HG02870 (cell line): Measurements from ENCODE around the gene CRIP2.

ENCODE experiments used
- ATAC-seq: cut with Tn5 transposase; IDR thresholded peaks from one replicate; pipeline ENCODE4 v1.9.1; 2021; ENCODE audit warnings: mild to moderate bottlenecking, moderate library complexity; ENCODE audit not compliant: unreplicated experiment

CRIP2 gene

DNA sequence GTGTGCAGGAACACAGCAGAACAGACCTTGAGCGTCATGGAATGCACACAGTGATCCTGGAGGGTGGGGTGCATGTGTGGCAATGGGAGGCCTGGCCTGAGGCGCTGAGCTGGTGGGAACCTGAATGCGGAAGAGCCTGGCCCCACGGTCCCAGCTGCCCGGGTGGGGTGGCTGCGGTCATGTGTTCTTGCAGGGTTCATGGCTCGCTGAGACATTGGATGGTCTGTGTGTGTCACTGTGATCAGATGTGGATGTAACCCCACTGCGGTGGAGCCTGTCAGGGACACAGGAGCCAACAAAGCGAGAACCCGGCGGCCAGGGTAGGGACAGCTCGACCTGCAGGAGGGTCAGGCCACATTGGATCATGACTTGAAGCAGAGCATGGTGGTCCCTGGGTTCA is 31.8 kb upstream of the CRIP2 start:
- no peak for ATAC-seq

DNA sequence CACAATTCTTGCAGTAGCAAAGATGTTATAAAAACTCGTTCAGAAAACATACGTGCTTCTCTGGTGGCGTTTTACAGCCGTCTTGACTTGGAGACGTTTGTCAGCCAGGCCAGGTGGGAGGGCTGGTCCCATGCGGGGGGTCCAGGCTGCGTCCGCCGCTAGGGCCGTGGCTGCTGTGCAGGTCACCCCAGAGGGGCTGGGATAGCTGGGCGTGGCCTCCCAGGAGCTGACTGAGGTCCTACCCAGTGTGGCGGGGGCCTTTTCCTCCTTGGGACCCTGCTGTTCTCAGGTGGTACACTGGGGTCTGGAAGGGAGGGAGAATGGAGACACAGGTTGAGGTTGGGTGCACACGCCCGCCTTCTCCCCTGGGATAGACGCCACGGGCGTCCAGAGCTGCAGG is 29.8 kb upstream of the CRIP2 start:
- ATAC-seq = no peak

DNA sequence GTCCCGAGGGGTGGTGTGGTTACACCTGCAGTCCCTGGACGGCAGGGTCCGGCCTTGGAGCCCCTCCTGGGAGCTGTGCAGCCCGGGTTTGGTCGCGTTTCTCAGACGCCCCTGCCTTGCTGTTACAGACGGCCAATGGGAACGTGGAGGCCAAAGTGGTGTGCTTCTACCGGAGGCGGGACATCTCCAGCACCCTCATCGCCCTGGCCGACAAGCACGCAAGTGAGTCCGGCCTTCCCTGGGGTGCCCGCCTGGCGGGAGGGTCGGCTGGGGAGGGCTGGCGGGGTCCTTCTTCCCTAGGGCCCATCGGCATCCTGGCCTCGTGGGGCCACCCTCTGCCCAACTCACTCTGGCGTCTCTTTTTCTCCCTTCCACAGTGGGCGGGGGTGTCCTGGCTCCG is 29.3 kb upstream of the CRIP2 start:
- no peak for ATAC-seq

DNA sequence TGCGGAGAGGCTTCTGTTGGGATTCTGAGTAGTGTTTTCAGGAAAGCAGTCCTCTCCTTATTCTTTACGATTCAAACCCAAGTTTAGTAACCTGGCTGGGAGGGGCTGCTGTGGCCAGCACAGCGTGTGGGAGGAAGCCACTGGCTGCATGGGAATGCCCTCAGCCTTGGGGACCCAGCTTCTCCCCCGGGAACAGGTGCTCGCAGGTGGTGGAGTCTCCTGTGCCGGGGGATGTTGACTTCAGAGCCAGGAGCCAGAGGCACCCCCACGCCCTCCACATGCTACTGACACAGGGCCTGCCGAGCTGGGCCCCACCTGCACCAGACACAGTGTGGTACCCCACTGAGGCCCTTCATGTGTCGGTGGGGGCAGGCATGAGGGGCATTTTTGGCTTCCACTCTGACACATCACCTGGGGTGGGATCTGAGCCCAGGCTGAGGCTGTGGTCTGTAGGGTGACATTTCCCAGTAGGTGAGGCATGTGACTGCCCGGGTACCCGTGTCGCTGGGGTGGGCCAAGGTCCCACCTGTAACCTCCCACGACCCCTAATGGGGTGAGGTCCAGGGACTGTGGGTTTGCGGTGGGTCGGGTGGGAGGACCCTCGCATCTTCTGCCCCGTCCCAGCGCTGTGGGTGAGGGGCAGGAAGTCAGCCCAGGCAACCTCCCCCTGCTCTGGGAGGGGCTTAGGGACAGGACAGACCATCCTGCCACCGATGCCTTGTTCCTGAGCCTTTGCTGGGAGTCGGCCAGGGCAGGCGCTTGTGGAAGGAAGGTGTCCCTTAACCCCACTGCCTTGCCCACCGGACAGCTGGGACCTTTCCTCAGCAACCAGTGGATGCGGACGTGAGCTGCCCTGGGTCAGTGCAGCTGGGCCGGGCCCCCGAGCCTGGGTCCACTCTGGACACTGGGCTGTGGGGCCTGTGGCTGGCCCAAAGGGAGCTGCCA is 28.4 kb upstream of the CRIP2 start:
- no peak for ATAC-seq

DNA sequence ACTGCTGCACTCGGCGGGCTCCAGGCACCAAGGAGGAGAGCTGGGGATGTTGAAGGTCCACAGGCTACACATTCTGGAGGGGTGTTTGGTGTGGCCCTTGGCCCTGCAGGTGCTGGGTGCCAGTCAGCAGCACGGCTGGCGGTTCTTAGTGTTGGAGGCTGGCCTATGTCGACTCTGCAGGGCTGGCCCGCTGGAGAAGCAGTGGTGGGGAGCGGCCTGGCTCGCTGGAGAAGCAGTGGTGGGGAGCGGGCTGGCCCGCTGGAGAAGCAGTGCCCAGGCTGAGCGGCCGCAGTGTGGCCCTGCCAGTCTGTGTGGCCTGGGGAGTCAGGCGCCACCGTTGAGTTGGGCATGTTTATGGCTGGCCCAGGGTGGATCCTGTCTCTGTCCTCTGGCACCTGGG is 27.6 kb upstream of the CRIP2 start:
- no peak for ATAC-seq

DNA sequence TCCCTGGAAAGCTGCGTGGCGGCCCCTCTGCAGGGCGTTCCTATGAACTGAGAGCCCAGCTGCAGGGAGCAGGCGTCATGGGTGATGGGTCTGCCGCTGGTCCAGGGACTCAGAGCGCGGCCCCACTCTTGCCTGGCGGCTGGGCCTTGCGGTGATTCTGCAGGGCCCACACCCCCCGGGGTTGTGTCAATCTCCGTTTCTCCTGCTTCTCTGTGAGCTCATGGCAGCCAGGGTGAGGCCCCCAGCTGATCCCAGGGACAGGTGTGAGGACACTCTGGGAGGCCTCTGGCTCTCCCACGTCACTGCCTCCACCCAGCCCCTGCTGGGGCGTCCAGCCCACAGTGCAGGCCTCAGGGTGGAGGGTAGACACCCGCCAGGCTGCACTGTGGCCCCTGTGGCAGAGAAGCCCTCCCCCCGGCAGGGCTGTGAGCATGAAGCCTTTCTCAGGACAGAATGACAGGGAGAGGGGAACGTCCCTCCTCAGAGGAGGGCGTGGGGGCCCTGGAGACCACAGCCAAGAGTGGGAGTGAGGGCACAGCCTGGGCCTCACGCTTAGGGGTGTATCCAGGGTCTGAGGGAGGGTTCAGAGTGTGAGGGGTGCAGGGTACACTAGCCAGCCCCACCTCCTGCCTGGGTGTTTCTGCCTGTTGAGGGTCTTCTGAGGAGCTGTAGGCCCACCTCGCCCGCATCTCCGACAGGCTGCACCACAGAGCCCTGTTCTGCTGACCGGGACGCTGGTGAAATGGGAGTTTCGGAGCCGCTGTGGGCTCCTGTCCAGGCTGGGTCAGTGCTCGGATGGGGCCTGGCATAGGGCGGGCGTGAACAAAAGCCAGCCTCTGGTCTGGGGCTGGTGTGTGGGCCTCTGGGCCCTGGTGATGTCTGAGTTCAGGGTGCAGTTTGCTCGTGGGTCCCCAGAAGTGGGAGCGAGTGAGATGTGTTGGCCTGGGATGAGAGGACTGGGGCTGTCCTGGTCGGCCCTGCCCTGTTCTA is 26.7 kb upstream of the CRIP2 start:
- ATAC-seq = no peak

DNA sequence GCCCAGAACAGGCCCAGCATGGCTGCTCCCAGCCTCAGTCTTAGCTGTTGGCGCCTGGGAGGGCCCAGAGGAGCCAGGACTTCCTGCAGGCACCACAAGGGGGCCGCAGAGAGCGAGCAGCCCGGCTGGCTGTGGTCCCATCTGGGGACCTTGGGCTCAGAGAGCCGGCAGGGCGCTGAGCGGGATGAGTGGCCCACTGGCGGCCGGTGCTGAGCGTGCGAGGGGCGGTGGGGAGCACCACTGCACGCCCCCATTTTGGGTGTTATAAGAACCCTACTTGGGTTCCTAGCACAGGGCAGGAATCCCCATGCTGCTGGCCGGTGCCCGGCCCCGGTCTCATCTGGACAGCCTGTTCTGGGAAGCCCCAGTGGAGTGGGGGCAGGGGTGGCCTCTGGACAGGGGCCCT is 25.9 kb upstream of the CRIP2 start:
- no peak for ATAC-seq

DNA sequence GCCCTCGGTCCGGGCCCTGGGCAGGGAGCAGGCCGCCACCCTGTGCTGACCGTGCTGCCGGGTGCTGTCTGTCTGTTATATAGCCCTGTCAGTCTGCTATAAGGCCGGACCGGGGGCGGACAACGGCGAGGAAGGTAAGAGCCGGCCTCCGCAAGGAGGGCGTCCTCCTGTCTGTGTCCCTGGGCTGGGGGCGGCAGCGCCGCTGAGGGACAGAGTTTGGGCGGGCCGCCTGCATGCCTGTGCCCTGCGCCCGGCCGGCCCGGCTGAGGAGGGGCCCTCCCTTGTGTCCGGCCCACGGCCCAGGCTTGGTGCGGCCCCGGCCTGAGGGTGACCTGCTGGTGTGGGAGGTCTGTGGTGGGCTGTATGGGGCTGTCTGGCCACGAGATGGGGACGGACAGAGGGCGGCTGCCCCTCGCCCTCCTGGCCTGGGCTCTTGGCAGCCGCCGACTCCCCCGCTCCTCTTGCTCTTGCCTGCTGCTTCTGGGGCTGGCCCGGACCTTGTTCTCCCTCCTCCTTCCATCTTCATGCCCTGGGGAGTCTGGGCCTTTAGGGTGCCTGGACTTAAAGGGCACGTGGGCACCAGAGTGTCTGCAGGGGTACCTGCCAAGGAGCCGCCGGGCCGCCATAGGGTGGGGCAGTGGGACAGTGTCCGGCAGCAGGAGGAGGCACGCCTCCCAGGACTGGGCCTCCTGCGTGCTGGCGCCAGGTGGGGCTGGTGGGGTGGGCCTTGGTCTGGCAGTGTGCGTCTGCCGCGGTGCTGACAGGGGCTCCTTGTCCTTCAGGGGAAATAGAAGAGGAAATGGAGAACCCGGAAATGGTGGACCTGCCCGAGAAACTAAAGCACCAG is 25.1 kb upstream of the CRIP2 start:
- no peak for ATAC-seq

DNA sequence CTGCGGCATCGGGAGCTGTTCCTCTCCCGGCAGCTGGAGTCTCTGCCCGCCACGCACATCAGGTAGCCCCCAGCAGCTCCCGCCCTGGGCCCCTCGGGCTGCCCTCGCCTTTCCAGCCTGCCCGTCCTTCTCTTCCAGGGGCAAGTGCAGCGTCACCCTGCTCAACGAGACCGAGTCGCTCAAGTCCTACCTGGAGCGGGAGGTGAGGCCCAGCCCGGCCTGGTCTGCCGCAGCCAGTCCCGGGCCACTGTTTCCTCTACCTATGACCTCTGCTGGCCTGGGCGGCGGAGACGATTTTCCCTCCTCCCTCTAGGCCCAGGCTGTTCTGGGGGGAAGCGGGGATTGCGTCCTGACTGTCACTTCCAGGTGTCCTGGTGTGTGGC is 24.5 kb upstream of the CRIP2 start:
- ATAC-seq = no peak

DNA sequence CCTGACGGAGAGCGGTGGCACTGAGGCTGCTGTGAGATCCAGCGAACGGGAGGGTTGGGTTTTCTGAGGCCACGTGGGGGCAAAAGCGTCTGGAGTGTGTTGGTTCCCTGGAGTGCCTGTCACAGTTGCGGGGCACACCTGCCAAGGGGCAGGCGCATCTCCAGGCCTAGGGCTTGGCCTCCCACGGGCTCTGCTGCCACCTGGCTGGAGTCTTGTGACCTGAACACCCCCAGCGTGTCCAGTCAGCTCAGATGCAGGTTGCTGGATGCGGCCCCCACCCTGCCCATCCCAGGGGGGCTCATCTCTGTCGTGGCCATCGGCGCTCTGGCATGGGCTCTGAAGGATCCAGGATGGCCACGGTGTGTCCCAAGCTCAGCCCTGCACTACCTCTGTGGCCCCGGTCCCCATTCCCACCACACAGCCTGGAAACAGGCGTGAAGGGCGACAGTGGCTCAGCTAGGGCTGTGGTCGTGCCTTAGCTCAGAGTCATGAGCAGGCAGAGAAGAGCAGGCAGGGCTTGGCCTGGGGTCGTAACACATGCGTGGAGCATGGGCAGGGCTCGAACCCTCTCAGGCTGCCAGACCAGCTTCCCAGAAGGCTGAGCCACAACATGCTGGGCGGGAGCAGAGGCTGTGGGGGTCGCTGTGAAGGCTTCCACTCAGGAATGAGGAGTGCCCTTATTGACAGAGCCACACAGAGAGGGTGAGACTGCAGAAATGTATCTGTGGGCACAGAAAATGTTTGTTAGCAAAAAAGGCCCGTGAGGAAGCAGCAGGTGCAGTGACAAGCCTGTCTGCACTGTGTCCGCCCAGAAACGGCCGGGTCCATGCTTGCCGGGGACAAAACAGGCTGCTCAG is 23.5 kb upstream of the CRIP2 start:
- ATAC-seq = no peak

DNA sequence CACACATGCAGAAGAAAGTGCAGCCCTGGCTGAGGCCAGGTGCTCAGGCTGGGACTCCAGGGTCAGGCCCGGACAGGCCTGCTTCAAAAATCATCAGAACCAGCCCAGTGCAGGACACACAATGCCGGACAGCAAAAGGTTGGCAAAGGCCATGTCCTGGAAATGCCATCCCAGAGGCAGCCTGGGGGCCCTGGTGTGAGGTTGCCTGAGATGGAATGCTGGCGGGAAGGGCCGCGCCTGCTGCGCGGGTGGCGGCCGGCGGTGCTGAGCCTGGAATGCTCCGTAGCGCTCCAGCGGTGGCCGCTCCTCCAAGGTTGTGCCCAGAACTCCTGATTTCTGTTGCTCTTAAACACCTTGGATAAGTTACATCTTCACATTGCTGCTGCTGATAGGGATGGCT is 21.7 kb upstream of the CRIP2 start:
- ATAC-seq = no peak

DNA sequence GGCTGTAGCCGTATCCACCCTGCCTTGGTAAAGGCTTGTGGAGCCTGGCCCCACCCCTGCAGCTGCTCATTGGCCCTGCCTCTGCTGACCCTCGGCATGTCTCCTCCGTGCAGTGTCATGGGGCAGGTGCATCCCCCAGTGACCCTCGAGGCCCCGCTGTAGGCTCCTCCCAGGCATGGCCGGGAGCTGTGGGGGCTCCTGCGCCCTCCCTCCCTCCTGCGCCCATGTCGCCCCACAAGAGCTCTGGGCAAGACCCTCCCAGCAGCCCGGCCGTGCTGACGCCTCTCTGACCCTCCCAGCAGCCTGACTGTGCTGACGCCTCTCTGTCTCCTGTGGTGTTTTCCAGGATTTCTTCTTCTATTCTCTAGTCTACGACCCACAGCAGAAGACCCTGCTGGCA is 20.8 kb upstream of the CRIP2 start:
- ATAC-seq = no peak

DNA sequence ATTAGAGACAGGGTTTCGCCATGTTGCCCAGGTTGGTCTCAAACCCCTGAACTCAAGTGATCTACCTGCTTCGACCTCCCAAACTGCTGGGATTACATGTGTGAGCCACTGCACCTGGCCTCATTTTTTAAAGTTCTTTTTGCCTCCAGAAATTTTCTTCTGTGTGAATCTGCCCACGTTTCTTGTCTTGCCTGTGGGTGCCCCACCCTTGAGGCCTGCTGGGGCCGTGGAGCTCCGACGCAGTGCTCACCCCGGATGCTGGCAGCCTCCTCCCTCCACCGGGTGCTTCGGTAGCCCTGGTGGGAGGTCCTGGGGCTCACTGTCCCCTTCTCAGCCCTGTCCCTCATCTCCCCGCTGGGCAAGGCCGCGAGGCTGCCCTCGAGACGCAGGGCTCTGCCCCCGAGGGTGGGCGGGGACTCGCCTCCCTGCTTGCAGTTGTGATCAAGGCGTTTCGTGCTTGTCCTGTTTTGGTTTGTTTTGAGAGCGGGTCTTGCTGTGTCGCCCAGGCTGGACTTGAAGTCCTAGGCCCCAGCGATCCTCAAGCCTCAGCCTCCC is 19.5 kb upstream of the CRIP2 start:
- no peak for ATAC-seq

DNA sequence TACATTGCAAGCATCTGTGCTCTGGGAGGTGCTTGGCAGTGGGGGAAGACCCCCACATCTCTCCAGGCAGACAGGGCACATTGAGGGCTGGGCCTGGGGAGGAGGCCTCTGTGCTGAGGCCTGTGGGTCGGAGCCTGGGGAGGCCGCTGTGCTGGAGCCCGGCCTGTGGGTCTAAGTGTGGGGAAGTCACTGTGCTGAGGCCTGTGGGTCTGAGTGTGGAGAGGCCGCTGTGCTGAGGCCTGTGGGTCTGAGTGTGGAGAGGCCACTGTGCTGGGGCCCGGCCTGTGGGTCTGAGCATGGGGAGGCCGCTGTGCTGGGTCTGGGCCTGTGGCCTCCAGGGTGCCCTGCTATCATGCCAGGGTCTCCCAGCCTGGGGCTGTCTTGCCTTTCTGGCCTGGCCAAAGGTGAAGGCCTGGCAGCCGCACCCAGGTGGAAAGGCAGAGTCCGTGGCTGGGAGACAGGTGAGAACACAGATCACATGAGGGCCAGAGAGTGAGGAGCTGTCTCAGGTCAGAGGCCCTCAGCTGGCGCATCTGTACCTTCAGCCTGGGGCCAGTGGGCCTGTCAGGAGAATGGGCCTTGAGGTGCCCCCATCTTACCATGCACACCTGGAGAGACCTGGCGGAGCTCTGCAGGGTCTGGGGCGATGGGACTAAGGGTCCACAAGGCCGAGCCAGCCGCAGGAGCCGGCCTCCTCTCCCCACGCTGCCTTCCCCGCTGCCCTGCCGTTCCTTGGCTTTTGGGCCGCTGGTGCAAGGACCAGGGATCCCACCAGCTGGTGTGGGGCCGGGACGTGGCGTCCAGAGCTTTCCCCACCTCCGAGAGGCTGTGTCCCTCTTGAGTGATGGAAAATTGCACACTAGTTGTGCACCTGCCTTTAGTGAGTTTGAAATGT is 18.6 kb upstream of the CRIP2 start:
- ATAC-seq = no peak

DNA sequence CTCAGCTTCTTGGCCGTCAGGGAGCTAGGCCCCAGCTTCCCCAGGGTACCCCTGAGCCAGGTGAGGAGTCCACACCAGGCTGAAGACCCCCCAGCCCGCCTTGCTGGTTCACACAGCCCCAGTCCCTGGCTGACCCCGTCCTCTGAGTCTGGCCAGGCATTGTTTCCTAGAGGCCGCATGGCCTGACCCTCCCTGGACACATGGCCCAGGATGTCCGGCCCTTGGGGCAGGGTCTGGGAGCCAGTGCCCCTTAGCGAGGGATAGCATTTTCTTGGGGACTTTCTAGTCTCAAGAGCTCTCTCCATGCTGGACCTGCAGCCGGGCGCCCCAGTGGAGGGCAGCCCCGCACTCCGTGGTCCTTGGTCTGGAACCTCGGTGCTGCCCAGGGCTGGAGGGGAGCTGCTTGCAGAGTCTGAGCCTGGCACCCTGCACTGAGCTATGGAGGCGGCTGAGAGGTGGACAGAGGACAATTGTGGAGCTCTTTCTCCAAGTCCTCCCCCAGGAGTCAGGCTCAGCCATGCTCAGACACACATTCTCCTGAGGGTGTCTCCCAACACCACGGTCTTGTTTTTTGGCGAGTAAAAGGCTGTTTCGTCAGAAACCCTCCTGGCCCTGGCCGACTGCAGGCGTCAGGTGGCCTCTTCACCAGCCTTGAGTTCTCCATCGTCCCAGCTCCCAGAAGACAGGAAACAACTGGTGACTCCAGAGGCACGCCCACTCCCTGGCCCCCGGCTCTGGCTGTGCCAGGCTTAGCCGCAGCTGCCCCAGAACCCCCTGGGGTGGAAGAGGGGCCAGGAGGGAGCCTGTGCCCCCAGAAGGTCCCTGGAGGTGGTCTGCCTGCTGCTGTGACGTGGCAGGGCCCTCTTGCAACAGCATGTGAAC is 17.6 kb upstream of the CRIP2 start:
- ATAC-seq = no peak

DNA sequence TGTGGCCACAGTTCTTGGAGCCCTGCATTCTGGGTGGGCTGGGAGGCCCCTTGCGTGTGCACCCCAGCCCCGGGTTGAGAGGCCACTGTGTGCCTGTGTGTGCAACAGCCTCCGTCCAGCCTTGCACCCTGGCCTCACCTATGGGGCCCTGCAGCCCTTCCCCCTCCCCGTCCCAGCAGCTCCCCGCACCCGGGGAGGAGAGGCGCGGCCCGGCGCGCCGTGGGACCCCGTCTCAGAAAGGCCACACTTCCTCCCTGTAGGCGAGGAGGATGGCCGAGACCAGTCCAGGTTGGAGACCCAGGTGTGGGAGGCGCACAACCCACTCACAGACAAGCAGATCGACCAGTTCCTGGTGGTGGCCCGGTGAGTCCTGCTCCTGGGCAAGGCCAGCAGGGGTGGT is 16.6 kb upstream of the CRIP2 start:
- ATAC-seq = no peak

DNA sequence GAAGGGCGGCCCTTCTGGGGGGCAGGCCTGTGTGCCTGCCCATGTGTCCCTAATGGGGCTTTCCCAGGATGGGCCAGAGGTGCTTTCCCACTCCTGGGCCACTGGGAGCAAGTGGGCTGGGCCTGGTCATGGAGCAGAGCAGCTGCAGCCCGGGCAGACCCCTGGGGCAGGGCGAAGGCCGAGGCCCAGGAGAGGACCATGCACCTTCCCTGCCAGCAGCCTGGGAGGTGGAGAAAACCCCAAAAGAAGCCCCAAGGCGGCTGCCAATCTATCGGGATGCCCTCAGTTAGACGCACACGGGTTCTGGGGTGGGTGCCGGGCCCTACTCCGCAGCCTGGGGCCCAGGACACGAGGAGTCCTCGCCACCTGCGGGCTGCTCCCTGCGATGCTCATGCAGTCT is 16.1 kb upstream of the CRIP2 start:
- ATAC-seq = no peak

DNA sequence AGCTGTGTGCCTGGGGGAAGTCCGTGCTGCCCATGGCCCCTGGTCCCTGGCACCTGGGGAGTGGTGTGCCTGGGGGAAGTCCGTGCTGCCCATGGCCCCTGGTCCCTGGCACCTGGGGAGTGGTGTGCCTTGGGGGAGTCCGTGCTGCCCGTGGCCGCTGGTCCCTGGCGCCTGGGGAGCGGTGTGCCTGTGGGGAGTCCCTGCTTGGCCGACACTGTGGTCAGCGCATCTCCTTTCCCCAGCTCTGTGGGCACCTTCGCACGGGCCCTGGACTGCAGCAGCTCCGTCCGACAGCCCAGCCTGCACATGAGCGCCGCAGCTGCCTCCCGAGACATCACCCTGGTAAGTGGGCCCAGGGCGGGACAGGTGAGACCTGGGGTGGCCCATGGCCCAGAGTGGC is 14.5 kb upstream of the CRIP2 start:
- no peak for ATAC-seq
